SK-N-SH (cell line): ENCODE measurements around the gene C20orf204. TPM values are rescaled to one million over a fixed set of nuclear protein-coding genes. Genes with fewer than 3 reads are reported as not detected.

Experiments used
- CTCF ChIA-PET: fragments of 300-600, 350-600 bp; formaldehyde crosslinking; extraction: SDS; loops from one replicate; lab custom pipeline; 2021; lab: Yijun Ruan, JAX
- POLR2A ChIA-PET: fragments of 350-600 bp; sonication (Branson Sonifier 250); formaldehyde crosslinking; extraction: SDS; loops from one replicate; lab custom pipeline; 2020; ENCODE audit warnings: antibody characterized with exemption, inconsistent platforms; lab: Yijun Ruan, JAX
- DNase-seq: peaks from one replicate; pipeline ENCODE4 v3.0.0; 2012
- H2AFZ ChIP-seq: fragments of 200-600 bp; sonication (generic); 2 replicates; pipeline ENCODE4 v1.8.1; 2016; ENCODE audit warnings: antibody characterized with exemption, mild to moderate bottlenecking, low read depth
- H3F3A ChIP-seq: fragments of 200-600 bp; sonication (generic); replicated peaks from 2 replicates; pipeline ENCODE3; 2016; ENCODE audit warnings: antibody characterized with exemption, mild to moderate bottlenecking; ENCODE audit not compliant: insufficient read depth
- H3K27ac ChIP-seq, 2 experiments: fragments of 200-500 bp in 1 of 2; fragments of 200-600 bp in 1 of 2; sonication (Bioruptor generic) in 1 of 2; sonication (generic), shearing (Covaris generic) in 1 of 2; 2 replicates each; pipeline versions ENCODE4 v1.5.1 to v1.6.1; 2014 to 2016; ENCODE audit warnings: low read depth in 2 of 2, inconsistent platforms in 1 of 2, low read length in 1 of 2, mild to moderate bottlenecking in 1 of 2, mixed read lengths in 1 of 2
- H3K27me3 ChIP-seq: fragments of 200-600 bp; sonication (generic), shearing (Covaris generic); 2 replicates; pipeline ENCODE4 v1.6.1; 2016; ENCODE audit warnings: mixed run types; ENCODE audit not compliant: insufficient read depth
- H3K36me3 ChIP-seq, 2 experiments: fragments of 200-500 bp in 1 of 2; fragments of 200-600 bp in 1 of 2; sonication (Bioruptor generic) in 1 of 2; sonication (generic) in 1 of 2; replicated peaks in 1 of 2; 2 replicates each; pipeline versions ENCODE3 to v1.5.1; 2014 to 2016; ENCODE audit warnings: low read length in 1 of 2, mild to moderate bottlenecking in 1 of 2; ENCODE audit not compliant: insufficient read depth in 2 of 2, control insufficient read depth in 1 of 2
- H3K4me1 ChIP-seq, 2 experiments: fragments of 200-500 bp in 1 of 2; fragments of 200-600 bp in 1 of 2; sonication (Bioruptor generic) in 1 of 2; sonication (generic), shearing (Covaris generic) in 1 of 2; 2 replicates each; pipeline versions ENCODE4 v1.5.1 to v1.6.1; 2014 to 2016; ENCODE audit warnings: low read depth in 1 of 2, low read length in 1 of 2, mixed run types in 1 of 2; ENCODE audit not compliant: insufficient read depth in 2 of 2, control insufficient read depth in 1 of 2
- H3K4me2 ChIP-seq: fragments of 200-600 bp; sonication (generic), shearing (Covaris generic); 2 replicates; pipeline ENCODE4 v1.6.1; 2017; ENCODE audit warnings: mixed run types
- H3K4me3 ChIP-seq, 2 experiments: fragments of 200-500 bp in 1 of 2; fragments of 200-600 bp in 1 of 2; sonication (Bioruptor generic) in 1 of 2; sonication (generic), shearing (Covaris generic) in 1 of 2; 2 replicates each; pipeline versions ENCODE4 v1.5.1 to v1.8.1; 2014 to 2016; ENCODE audit warnings: low read depth in 2 of 2, inconsistent platforms in 1 of 2, low read length in 1 of 2, mild to moderate bottlenecking in 1 of 2, mixed read lengths in 1 of 2, moderate library complexity in 1 of 2
- H3K79me2 ChIP-seq: fragments of 200-600 bp; sonication (generic); 2 replicates; pipeline ENCODE4 v1.8.1; 2017; ENCODE audit warnings: mild to moderate bottlenecking; ENCODE audit not compliant: insufficient read depth
- H3K9ac ChIP-seq: fragments of 200-600 bp; sonication (generic); 2 replicates; pipeline ENCODE4 v1.6.1; 2017; ENCODE audit warnings: mixed run types
- H3K9me2 ChIP-seq: fragments of 200-600 bp; sonication (generic); 2 replicates; pipeline ENCODE4 v1.6.1; 2017; ENCODE audit warnings: mixed run types
- H3K9me3 ChIP-seq: fragments of 200-600 bp; sonication (generic); 2 replicates; pipeline ENCODE4 v1.6.1; 2017; ENCODE audit warnings: mixed run types, mild to moderate bottlenecking, moderate library complexity
- H4K20me1 ChIP-seq: fragments of 200-600 bp; sonication (generic); 2 replicates; pipeline ENCODE4 v1.6.1; 2017; ENCODE audit warnings: mild to moderate bottlenecking, mixed run types; ENCODE audit not compliant: insufficient read depth
- CHD2 ChIP-seq: fragments of 150-350 bp; IDR thresholded peaks from 2 replicates; pipeline ENCODE4 v1.6.1; 2018; ENCODE audit warnings: low read length; ENCODE audit not compliant: partially characterized antibody
- ELF1 ChIP-seq: IDR thresholded peaks from 2 replicates; pipeline ENCODE4 v1.4.0; 2012
- EP300 ChIP-seq, 2 experiments: IDR thresholded peaks; 2 replicates each; pipeline versions ENCODE4 v1.4.0 to v1.6.1; 2012; ENCODE audit warnings: borderline replicate concordance in 1 of 2, low read depth in 1 of 2, low read length in 1 of 2
- JUND ChIP-seq: IDR thresholded peaks from 2 replicates; pipeline ENCODE4 v1.4.0; 2012
- NFIC ChIP-seq: IDR thresholded peaks from 2 replicates; pipeline ENCODE4 v1.4.0; 2012; ENCODE audit warnings: borderline replicate concordance
- POLR2AphosphoS5 ChIP-seq: IDR thresholded peaks from 2 replicates; pipeline ENCODE4 v1.6.1; 2012; ENCODE audit warnings: low read depth, low read length
- RXRA ChIP-seq: IDR thresholded peaks from 2 replicates; pipeline ENCODE4 v1.4.0; 2012; ENCODE audit warnings: low read depth, mild to moderate bottlenecking, borderline replicate concordance
- TAF1 ChIP-seq: IDR thresholded peaks from 2 replicates; pipeline ENCODE4 v1.6.1; 2012; ENCODE audit warnings: low read depth, mild to moderate bottlenecking, low read length, moderate library complexity, borderline replicate concordance
- TCF12 ChIP-seq: IDR thresholded peaks from 2 replicates; pipeline ENCODE4 v1.4.0; 2012
- TEAD4 ChIP-seq: IDR thresholded peaks from 2 replicates; pipeline ENCODE4 v1.4.0; 2012; ENCODE audit warnings: mild to moderate bottlenecking, borderline replicate concordance; ENCODE audit not compliant: insufficient read depth
- WGBS: methylation state at CpG from one replicate; pipeline ENCODE4 v1.1.6; 2017; ENCODE audit warnings: low lambda C conversion rate; 5-methylcytosine and 5-hydroxymethylcytosine counted together
- polyA plus RNA-seq, 3 experiments: library from polyadenylated mRNA; depleted of rRNA; stranded (reverse); fragments of >200 nt; gene quantifications; 2 replicates each; pipeline ENCODE4 v1.2.3, GENCODE V29; 2012
- TF ChIP-seq, protein P1 (sequence below): fragments of 150-350 bp; IDR thresholded peaks from 2 replicates; pipeline ENCODE4 v1.6.1; 2017; ENCODE audit warnings: antibody characterized with exemption, low read length, low read depth, borderline replicate concordance
- TF ChIP-seq, protein P2 (sequence below): IDR thresholded peaks from 2 replicates; pipeline ENCODE4 v1.4.0; 2012; ENCODE audit warnings: low read depth, borderline replicate concordance
- TF ChIP-seq, protein P3 (sequence below): fragments of 200-600 bp; sonication (generic); IDR thresholded peaks from 2 replicates; pipeline ENCODE4 v1.6.1; 2017; ENCODE audit warnings: antibody characterized with exemption, mild to moderate bottlenecking, moderate library complexity
- TF ChIP-seq, protein P4 (sequence below): IDR thresholded peaks from 2 replicates; pipeline ENCODE4 v1.4.0; 2012; ENCODE audit warnings: low read depth

C20orf204 gene
- polyA plus RNA-seq, 1 of the 3 experiments (the other 2 are of a cell fraction), result 0.21 TPM

DNA sequence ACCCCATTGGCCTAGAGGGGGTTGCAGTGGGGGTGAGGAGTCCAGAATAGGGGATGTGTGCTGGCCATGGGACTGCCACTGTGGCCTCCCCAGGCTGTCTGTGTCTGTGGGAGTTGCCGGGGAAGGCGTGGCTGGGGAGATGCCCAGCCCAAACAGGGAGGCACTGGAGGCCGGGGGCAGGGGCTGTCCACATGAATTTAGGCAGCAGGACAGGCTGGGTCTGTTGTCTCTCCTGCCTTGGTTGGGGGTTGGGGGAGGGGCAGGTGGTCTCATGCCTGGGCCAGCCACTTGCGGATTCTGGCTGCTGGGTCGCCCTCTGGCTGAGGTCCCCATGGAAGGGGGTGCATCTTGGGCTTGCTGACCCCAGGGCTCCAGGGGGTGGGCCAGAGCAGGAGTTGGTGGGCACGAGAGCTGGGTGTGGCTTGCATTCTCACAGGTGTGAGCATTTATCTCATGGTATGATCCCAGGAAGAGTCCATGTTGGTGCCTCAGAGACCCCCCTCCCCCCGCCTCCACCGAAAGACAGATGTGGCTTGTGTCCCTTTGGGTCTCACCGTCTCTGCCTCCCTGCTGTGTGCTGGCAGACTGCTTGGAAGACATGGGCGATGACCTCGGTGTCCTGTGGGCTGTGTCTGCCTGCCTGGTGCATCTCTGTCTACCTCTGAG is 9.5 kb downstream of the C20orf204 start:
- no peak overlapping the region for H2AFZ ChIP-seq
- 61% methylated on average over 5 of the region's 11 CpGs for WGBS
- H3K36me3 ChIP-seq, result no peaks in the 10 kb centered on the region
- peaks cover 10% of the 10 kb centered on the region for H3F3A ChIP-seq
- ChIA-PET CTCF (interaction anchor here (1.7 to 3.5 kb wide), 3 partner anchors 12 to 34 kb away, joined by 3 to 15 read pairs (median 7); partner anchors contain the start of genes OPRL1 and TCEA2), POLR2A (no interaction called here)
- peaks cover 32% of the 10 kb centered on the region for H3K27me3 ChIP-seq
- H4K20me1 ChIP-seq, result no peaks in the 10 kb centered on the region
- H3K27ac ChIP-seq, result no peak overlapping the region
- H3K4me3 ChIP-seq, result no peak overlapping the region
- H3K9me2 ChIP-seq, result no peaks in the 10 kb centered on the region
- H3K9ac ChIP-seq, result no peak overlapping the region
- no peak overlapping the region for H3K4me2 ChIP-seq
- DNase-seq, result no peak
- no peaks in the 10 kb centered on the region for H3K79me2 ChIP-seq
- TF ChIP-seq NFIC, result no peak
- TF ChIP-seq JUND, result no peak
- no peak for TF ChIP-seq TAF1
- TF ChIP-seq, protein P1, sequence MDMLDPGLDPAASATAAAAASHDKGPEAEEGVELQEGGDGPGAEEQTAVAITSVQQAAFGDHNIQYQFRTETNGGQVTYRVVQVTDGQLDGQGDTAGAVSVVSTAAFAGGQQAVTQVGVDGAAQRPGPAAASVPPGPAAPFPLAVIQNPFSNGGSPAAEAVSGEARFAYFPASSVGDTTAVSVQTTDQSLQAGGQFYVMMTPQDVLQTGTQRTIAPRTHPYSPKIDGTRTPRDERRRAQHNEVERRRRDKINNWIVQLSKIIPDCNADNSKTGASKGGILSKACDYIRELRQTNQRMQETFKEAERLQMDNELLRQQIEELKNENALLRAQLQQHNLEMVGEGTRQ, result no peak
- TF ChIP-seq, protein P2, sequence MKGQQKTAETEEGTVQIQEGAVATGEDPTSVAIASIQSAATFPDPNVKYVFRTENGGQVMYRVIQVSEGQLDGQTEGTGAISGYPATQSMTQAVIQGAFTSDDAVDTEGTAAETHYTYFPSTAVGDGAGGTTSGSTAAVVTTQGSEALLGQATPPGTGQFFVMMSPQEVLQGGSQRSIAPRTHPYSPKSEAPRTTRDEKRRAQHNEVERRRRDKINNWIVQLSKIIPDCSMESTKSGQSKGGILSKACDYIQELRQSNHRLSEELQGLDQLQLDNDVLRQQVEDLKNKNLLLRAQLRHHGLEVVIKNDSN, result no peak
- TF ChIP-seq TCF12, result no peak
- TF ChIP-seq, protein P3, sequence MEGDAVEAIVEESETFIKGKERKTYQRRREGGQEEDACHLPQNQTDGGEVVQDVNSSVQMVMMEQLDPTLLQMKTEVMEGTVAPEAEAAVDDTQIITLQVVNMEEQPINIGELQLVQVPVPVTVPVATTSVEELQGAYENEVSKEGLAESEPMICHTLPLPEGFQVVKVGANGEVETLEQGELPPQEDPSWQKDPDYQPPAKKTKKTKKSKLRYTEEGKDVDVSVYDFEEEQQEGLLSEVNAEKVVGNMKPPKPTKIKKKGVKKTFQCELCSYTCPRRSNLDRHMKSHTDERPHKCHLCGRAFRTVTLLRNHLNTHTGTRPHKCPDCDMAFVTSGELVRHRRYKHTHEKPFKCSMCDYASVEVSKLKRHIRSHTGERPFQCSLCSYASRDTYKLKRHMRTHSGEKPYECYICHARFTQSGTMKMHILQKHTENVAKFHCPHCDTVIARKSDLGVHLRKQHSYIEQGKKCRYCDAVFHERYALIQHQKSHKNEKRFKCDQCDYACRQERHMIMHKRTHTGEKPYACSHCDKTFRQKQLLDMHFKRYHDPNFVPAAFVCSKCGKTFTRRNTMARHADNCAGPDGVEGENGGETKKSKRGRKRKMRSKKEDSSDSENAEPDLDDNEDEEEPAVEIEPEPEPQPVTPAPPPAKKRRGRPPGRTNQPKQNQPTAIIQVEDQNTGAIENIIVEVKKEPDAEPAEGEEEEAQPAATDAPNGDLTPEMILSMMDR, result no peak
- no peak for TF ChIP-seq CHD2
- no peak for TF ChIP-seq ELF1
- TF ChIP-seq, protein P4, sequence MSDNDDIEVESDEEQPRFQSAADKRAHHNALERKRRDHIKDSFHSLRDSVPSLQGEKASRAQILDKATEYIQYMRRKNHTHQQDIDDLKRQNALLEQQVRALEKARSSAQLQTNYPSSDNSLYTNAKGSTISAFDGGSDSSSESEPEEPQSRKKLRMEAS, result no peak
- no peak for TF ChIP-seq POLR2AphosphoS5
- no peak for TF ChIP-seq TEAD4
- TF ChIP-seq RXRA, result no peak
- TF ChIP-seq EP300 (IDR thresholded peaks at IDR 0.05; ENCODE audit: borderline replicate concordance in 1 of 2, low read depth in 1 of 2, low read length in 1 of 2), result no peak
- H3K9me3 ChIP-seq, result no peaks in the 10 kb centered on the region
- peaks cover 0 to 6% of the 10 kb centered on the region in 2 experiments; a peak in 1 of 4 replicates for H3K4me1 ChIP-seq
